ENCODE results near the gene LMF1.

GRCh38 chr16:938752-939151 is 32.0 kb downstream of the LMF1 start:
- TF ChIP-seq, protein P1, sequence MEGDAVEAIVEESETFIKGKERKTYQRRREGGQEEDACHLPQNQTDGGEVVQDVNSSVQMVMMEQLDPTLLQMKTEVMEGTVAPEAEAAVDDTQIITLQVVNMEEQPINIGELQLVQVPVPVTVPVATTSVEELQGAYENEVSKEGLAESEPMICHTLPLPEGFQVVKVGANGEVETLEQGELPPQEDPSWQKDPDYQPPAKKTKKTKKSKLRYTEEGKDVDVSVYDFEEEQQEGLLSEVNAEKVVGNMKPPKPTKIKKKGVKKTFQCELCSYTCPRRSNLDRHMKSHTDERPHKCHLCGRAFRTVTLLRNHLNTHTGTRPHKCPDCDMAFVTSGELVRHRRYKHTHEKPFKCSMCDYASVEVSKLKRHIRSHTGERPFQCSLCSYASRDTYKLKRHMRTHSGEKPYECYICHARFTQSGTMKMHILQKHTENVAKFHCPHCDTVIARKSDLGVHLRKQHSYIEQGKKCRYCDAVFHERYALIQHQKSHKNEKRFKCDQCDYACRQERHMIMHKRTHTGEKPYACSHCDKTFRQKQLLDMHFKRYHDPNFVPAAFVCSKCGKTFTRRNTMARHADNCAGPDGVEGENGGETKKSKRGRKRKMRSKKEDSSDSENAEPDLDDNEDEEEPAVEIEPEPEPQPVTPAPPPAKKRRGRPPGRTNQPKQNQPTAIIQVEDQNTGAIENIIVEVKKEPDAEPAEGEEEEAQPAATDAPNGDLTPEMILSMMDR (IDR thresholded peaks at IDR 0.05) = no peak
- TF ChIP-seq POLR2A (IDR thresholded peaks at IDR 0.05) = no peak

Data from prostate gland (tissue), 2 donors.